IPS-20b (cell line): ENCODE measurements around the gene ZNF512B.

ENCODE experiments used
- H3K27ac ChIP-seq: one replicate; pipeline ENCODE4 v1.5.1; 2013; ENCODE audit warnings: low read length
- H3K27me3 ChIP-seq: 2 replicates; pipeline ENCODE4 v1.6.1; 2013; ENCODE audit warnings: mild to moderate bottlenecking, low read length, inconsistent platforms; ENCODE audit not compliant: insufficient read depth
- H3K36me3 ChIP-seq: 2 replicates; pipeline ENCODE4 v1.6.1; 2013; ENCODE audit warnings: low read depth, mild to moderate bottlenecking, inconsistent platforms, low read length, moderate library complexity; ENCODE audit not compliant: insufficient read depth
- H3K4me1 ChIP-seq: 2 replicates; pipeline ENCODE4 v1.6.1; 2013; ENCODE audit warnings: mild to moderate bottlenecking, control low read depth, inconsistent platforms, low read length, moderate library complexity; ENCODE audit not compliant: insufficient read depth
- H3K4me3 ChIP-seq: 2 replicates; pipeline ENCODE4 v1.5.1; 2013; ENCODE audit warnings: mild to moderate bottlenecking, low read length, inconsistent platforms
- H3K9ac ChIP-seq: 2 replicates; pipeline ENCODE4 v1.6.1; 2013; ENCODE audit warnings: low read depth, mild to moderate bottlenecking, inconsistent platforms, low read length, moderate library complexity
- H3K9me3 ChIP-seq: 2 replicates; pipeline ENCODE4 v1.6.1; 2013; ENCODE audit warnings: mild to moderate bottlenecking, low read depth, low read length, inconsistent platforms; ENCODE audit not compliant: insufficient read depth

ZNF512B gene

DNA sequence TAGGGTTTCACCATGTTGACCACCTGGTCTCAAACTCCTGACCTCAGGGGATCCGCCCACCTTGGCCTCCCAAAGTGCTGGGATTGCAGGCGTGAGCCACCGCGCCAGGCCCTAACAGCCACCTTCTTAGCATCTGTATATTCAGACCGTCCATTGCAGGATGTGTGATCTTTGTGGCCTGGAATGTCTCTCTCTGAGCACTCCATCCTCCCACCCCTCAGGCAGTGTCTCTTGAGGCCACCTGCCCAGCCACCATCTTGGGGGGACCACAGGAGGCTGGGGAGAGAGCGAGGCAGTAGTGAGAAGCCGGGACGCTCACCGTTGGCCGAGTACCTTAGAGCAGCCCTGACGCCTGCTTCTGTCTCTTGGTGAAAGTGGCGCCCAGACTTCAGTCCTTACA, 56.0 kb downstream of the ZNF512B start:
- Histone ChIP-seq H3K9ac (no peak overlapping the region), H3K4me1 (no peaks in the 10 kb centered on the region), H3K4me3 (no peak overlapping the region), H3K36me3 (peaks cover 5% of the 10 kb centered on the region; the same call in 1 of the 2 replicates), H3K27ac (no peak overlapping the region), H3K27me3 (no peaks in the 10 kb centered on the region), H3K9me3 (no peaks in the 10 kb centered on the region)

DNA sequence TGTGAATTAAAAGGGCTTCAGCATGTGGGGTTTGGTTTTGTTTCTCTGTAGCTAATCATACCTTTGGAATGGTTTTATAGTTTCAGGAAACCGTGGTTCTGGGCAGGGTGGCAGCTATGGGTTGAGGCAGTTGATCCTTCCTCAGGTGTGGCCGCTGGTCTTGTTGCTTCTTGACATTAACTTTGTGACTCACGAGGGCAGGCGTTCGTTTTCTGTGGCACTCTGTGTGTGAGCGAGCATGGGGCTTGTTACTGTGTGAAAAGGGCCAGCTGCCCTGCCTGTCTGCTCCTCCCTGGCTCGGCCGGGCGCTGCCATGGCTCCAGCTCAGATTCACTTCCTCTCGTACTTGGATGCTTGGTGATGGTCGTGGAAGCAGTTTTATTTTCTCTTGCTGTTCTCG, 58.6 kb downstream of the ZNF512B start:
- Histone ChIP-seq H3K27ac (no peak overlapping the region), H3K9me3 (no peaks in the 10 kb centered on the region), H3K9ac (no peak overlapping the region), H3K4me1 (no peaks in the 10 kb centered on the region), H3K36me3 (no peaks in the 10 kb centered on the region), H3K4me3 (no peak overlapping the region), H3K27me3 (no peaks in the 10 kb centered on the region)

DNA sequence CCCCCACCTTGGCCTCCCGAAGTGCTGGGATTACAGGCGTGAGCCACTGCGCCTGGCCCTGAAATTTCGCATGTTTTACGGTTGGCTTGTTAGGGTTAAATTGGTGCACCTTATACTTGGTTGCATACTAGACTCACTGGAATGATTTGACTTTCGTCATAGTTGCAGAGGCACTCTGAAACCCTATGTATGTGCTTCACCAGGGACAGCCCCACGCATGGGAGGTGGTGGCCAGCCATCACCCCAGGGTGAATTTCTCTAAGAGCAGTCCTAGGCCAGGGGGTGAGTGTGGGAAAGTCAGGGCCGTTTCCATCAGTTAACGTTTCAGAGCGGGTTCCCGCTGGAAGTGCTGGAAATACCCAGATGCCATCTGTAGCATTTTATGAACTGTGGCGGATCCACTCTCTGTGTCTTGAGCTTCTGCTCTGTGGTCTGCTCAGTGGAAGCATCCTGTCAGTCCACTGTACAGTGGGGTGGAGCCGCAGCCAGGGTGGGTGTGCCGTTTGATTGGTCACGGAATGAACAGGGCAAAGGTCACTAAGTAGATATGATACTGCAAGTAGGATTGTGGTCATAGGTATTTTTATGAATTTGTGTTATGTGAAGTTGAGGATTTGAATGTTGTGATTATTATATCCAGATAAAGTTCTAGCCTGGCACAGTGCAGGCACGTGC, 61.6 kb downstream of the ZNF512B start:
- Histone ChIP-seq H3K36me3 (no peaks in the 10 kb centered on the region), H3K27ac (no peak overlapping the region), H3K27me3 (no peaks in the 10 kb centered on the region), H3K9ac (no peak overlapping the region), H3K4me1 (no peaks in the 10 kb centered on the region), H3K4me3 (no peak overlapping the region), H3K9me3 (no peaks in the 10 kb centered on the region)
